ENCODE measurements around the gene PAXIP1. TPM values are rescaled to one million over a fixed set of nuclear protein-coding genes. Genes with fewer than 3 reads are reported as not detected.

PAXIP1 gene
- total and polyA plus RNA-seq, 11 donors, result 3.5 to 7.8 (median 5.3) TPM

GRCh38 chr7:154984601-154985188, 18.2 kb downstream of the PAXIP1 start:
- H3K4me3 ChIP-seq, result no peak overlapping the region
- no peaks in the 10 kb centered on the region for H3K27me3 ChIP-seq
- WGBS, 4 donors, result 65 to 71% (median 69%) methylated on average over 6 of the region's 6 CpGs
- peaks cover 0 to 14% (median 0%) of the 10 kb centered on the region in 12 donors for H3K4me1 ChIP-seq
- no peak overlapping the region for H3K27ac ChIP-seq
- H3K36me3 ChIP-seq, result peaks cover 0 to 44% (median 27%) of the 10 kb centered on the region in 9 donors
- ATAC-seq (no peak), DNase-seq (no peak)
- intact Hi-C loops (cut with DNase I), result no loop called here
- TF ChIP-seq POLR2A (IDR thresholded peaks at IDR 0.05), result no peak
- no peak for TF ChIP-seq CTCF (IDR thresholded peaks at IDR 0.05)
- H3K9me3 ChIP-seq, result no peaks in the 10 kb centered on the region

- intact Hi-C loops (cut with DNase I), result no loop called here
- no peak for DNase-seq
- no peak overlapping the region for H3K27ac ChIP-seq
- no peaks in the 10 kb centered on the region for H3K9me3 ChIP-seq
- H3K36me3 ChIP-seq, result peaks cover 0 to 65% (median 50%) of the 10 kb centered on the region in 9 donors
- peaks cover 0 to 5% (median 0%) of the 10 kb centered on the region in 12 donors for H3K4me1 ChIP-seq
- TF ChIP-seq POLR2A (IDR thresholded peaks at IDR 0.05) (no peak), CTCF (IDR thresholded peaks at IDR 0.05) (no peak)
- no peak overlapping the region for H3K4me3 ChIP-seq
- no peaks in the 10 kb centered on the region for H3K27me3 ChIP-seq
- WGBS, 4 donors, result 85 to 91% (median 88%) methylated on average over 3 of the region's 3 CpGs
- ATAC-seq, result no peak
Measured at GRCh38 chr7:154978017-154978416, 24.9 kb downstream of the PAXIP1 start.

GRCh38 chr7:154977250-154977649, 25.7 kb downstream of the PAXIP1 start:
- Histone ChIP-seq H3K4me3 (no peak overlapping the region), H3K4me1 (peaks cover 0 to 5% (median 0%) of the 10 kb centered on the region in 12 donors), H3K27me3 (no peaks in the 10 kb centered on the region), H3K9me3 (no peaks in the 10 kb centered on the region), H3K27ac (no peak overlapping the region), H3K36me3 (peaks cover 0 to 66% (median 42%) of the 10 kb centered on the region in 9 donors)
- TF ChIP-seq POLR2A (IDR thresholded peaks at IDR 0.05) (no peak), CTCF (IDR thresholded peaks at IDR 0.05) (no peak)
- no peak for DNase-seq
- intact Hi-C loops (cut with DNase I), result no loop called here
- no peak for ATAC-seq
- WGBS, 4 donors, result 85 to 99% (median 96%) methylated on average over 6 of the region's 6 CpGs

- peaks cover 0 to 66% (median 38%) of the 10 kb centered on the region in 9 donors for H3K36me3 ChIP-seq
- no peaks in the 10 kb centered on the region for H3K27me3 ChIP-seq
- TF ChIP-seq CTCF (IDR thresholded peaks at IDR 0.05) (no peak), POLR2A (IDR thresholded peaks at IDR 0.05) (no peak)
- ATAC-seq (no peak), DNase-seq (no peak)
- no peak overlapping the region for H3K4me3 ChIP-seq
- WGBS, 4 donors, result 95 to 96% (median 96%) methylated on average over 4 of the region's 4 CpGs
- no peak overlapping the region for H3K27ac ChIP-seq
- peaks cover 0 to 5% (median 0%) of the 10 kb centered on the region in 12 donors for H3K4me1 ChIP-seq
- no peaks in the 10 kb centered on the region for H3K9me3 ChIP-seq
- intact Hi-C loops (cut with DNase I), result no loop called here
Measured at GRCh38 chr7:154976844-154977243, 26.1 kb downstream of the PAXIP1 start.

Measured in heart left ventricle (tissue), 16 donors.